ENCODE data around the gene SPEG. TPM values are rescaled to one million over a fixed set of nuclear protein-coding genes. Genes with fewer than 3 reads are reported as not detected.

SPEG gene
- total RNA-seq, 1 experiment from 2014 or later, result 56.6 TPM

DNA sequence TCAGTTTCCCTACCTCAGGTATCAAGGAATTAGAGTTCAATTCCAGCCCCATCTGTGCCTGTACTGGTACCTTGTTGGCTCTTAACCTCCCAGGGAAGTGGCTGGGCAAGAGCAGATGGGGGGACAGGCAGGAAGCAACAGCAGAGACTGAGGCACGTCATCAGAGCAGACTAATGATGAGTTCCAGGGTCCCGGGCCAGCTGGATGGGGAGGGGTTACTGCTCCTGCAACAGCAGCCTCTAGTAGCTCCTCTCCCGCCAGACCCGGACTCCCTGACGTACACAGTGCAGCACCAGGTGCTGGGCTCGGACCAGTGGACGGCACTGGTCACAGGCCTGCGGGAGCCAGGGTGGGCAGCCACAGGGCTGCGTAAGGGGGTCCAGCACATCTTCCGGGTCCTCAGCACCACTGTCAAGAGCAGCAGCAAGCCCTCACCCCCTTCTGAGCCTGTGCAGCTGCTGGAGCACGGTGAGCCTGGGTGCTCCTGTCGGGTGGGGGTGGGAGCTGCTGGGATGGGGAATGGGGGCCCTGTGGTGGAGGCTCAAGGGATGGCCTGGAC lies 38.1 kb downstream of the SPEG start:
- Histone ChIP-seq H4K20me1 (ENCODE audit: insufficient read depth) (no peaks in the 10 kb centered on the region), H3K4me2 (ENCODE audit: low read length) (no peak overlapping the region), H3K36me3 (ENCODE audit: control insufficient read depth in 1 of 2, insufficient read depth in 2 of 2, low read length in 2 of 2) (no peaks in the 10 kb centered on the region), H3K4me1 (ENCODE audit: control insufficient read depth in 1 of 2, insufficient read depth in 2 of 2, low read length in 2 of 2) (peaks cover 3 to 16% of the 10 kb centered on the region in 2 experiments; a peak in 3 of 4 replicates), H3K9ac (ENCODE audit: low read length) (no peak overlapping the region), H3K4me3 (replicated peaks in 1 of 2; ENCODE audit: low read depth in 1 of 2, low read length in 2 of 2) (no peak overlapping the region), H2AFZ (ENCODE audit: low read depth, low read length, poor library complexity, severe bottlenecking) (no peak overlapping the region), H3K9me3 (ENCODE audit: control insufficient read depth in 1 of 2, insufficient read depth in 1 of 2, low read depth in 1 of 2, low read length in 2 of 2) (no peaks in the 10 kb centered on the region), H3K27ac (ENCODE audit: low read depth, low read length) (no peak overlapping the region; the same call in 1 of the 2 replicates), H3K27me3 (ENCODE audit: insufficient read depth, low read length) (no peaks in the 10 kb centered on the region), H3K79me2 (ENCODE audit: insufficient read depth, low read length) (no peaks in the 10 kb centered on the region), H3K9me2 (ENCODE audit: insufficient read depth) (no peaks in the 10 kb centered on the region)
- RAD21 ChIA-PET (ENCODE audit: low non-redundant PET in 1 of 2, low total read pairs in 2 of 2, uncharacterized antibody in 2 of 2, unreplicated experiment in 2 of 2), result no interaction called here
- intact Hi-C loops (cut with micrococcal nuclease), result no loop called here
- CTCF ChIA-PET, result no interaction called here
- no peak for ATAC-seq
- no peak for DNase-seq (ENCODE audit: low read depth, low spot score)
- TF ChIP-seq SIN3A (IDR thresholded peaks at IDR 0.05; ENCODE audit: low read depth) (no peak), SP1 (IDR thresholded peaks at IDR 0.05; ENCODE audit: low read depth) (no peak), EZH2 (IDR thresholded peaks at IDR 0.05) (no peak), CBX3 (IDR thresholded peaks at IDR 0.05; ENCODE audit: low read depth) (no peak), CEBPB (IDR thresholded peaks at IDR 0.05; ENCODE audit: low read depth) (no peak)
- TF ChIP-seq, protein P1, sequence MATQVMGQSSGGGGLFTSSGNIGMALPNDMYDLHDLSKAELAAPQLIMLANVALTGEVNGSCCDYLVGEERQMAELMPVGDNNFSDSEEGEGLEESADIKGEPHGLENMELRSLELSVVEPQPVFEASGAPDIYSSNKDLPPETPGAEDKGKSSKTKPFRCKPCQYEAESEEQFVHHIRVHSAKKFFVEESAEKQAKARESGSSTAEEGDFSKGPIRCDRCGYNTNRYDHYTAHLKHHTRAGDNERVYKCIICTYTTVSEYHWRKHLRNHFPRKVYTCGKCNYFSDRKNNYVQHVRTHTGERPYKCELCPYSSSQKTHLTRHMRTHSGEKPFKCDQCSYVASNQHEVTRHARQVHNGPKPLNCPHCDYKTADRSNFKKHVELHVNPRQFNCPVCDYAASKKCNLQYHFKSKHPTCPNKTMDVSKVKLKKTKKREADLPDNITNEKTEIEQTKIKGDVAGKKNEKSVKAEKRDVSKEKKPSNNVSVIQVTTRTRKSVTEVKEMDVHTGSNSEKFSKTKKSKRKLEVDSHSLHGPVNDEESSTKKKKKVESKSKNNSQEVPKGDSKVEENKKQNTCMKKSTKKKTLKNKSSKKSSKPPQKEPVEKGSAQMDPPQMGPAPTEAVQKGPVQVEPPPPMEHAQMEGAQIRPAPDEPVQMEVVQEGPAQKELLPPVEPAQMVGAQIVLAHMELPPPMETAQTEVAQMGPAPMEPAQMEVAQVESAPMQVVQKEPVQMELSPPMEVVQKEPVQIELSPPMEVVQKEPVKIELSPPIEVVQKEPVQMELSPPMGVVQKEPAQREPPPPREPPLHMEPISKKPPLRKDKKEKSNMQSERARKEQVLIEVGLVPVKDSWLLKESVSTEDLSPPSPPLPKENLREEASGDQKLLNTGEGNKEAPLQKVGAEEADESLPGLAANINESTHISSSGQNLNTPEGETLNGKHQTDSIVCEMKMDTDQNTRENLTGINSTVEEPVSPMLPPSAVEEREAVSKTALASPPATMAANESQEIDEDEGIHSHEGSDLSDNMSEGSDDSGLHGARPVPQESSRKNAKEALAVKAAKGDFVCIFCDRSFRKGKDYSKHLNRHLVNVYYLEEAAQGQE (IDR thresholded peaks at IDR 0.05; ENCODE audit: low read depth), result no peak
- BruUV-seq (replicated peaks), result no TSS peak
- POLR2A ChIA-PET, result no interaction called here

DNA sequence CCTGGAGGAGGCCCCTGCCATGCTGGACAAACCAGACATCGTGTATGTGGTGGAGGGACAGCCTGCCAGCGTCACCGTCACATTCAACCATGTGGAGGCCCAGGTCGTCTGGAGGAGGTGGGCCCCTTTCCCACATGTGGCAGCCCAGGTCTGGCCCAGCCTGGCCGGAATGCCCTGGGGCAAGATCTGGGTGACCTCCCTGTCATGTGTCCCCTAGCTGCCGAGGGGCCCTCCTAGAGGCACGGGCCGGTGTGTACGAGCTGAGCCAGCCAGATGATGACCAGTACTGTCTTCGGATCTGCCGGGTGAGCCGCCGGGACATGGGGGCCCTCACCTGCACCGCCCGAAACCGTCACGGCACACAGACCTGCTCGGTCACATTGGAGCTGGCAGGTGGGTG lies 38.9 kb downstream of the SPEG start:
- RAD21 ChIA-PET (ENCODE audit: low non-redundant PET in 1 of 2, low total read pairs in 2 of 2, uncharacterized antibody in 2 of 2, unreplicated experiment in 2 of 2), result no interaction called here
- H2AFZ ChIP-seq (ENCODE audit: low read depth, low read length, poor library complexity, severe bottlenecking), result no peak overlapping the region
- ATAC-seq (no peak), DNase-seq (ENCODE audit: low read depth, low spot score) (no peak)
- no peaks in the 10 kb centered on the region for H3K9me3 ChIP-seq (ENCODE audit: control insufficient read depth in 1 of 2, insufficient read depth in 1 of 2, low read depth in 1 of 2, low read length in 2 of 2)
- no peaks in the 10 kb centered on the region for H3K9me2 ChIP-seq (ENCODE audit: insufficient read depth)
- no peak overlapping the region for H3K4me2 ChIP-seq (ENCODE audit: low read length)
- intact Hi-C loops (cut with micrococcal nuclease), result no loop called here
- H3K4me1 ChIP-seq (ENCODE audit: control insufficient read depth in 1 of 2, insufficient read depth in 2 of 2, low read length in 2 of 2), result peaks cover 3 to 16% of the 10 kb centered on the region in 2 experiments; a peak in 3 of 4 replicates
- no TSS peak for BruUV-seq (replicated peaks)
- no peaks in the 10 kb centered on the region for H3K36me3 ChIP-seq (ENCODE audit: control insufficient read depth in 1 of 2, insufficient read depth in 2 of 2, low read length in 2 of 2)
- no peak overlapping the region for H3K27ac ChIP-seq (ENCODE audit: low read depth, low read length)
- H3K27me3 ChIP-seq (ENCODE audit: insufficient read depth, low read length), result no peaks in the 10 kb centered on the region
- no peak overlapping the region for H3K9ac ChIP-seq (ENCODE audit: low read length)
- CTCF ChIA-PET, result interaction anchor here (1.4 kb wide), 1 partner anchor 10 kb away, joined by 3 read pairs; no protein-coding TSS in a partner anchor
- POLR2A ChIA-PET, result no interaction called here
- H3K4me3 ChIP-seq (replicated peaks in 1 of 2; ENCODE audit: low read depth in 1 of 2, low read length in 2 of 2), result no peak overlapping the region
- no peaks in the 10 kb centered on the region for H4K20me1 ChIP-seq (ENCODE audit: insufficient read depth)
- no peaks in the 10 kb centered on the region for H3K79me2 ChIP-seq (ENCODE audit: insufficient read depth, low read length)
- TF ChIP-seq RAD21 (IDR thresholded peaks at IDR 0.05; ENCODE audit: low read depth), result no peak
- TF ChIP-seq CEBPB (IDR thresholded peaks at IDR 0.05; ENCODE audit: low read depth), result no peak
- TF ChIP-seq POLR2A (IDR thresholded peaks at IDR 0.05; ENCODE audit: borderline replicate concordance, extremely low read depth, insufficient read depth, insufficient read length), result no peak
- no peak for TF ChIP-seq POLR2AphosphoS5 (IDR thresholded peaks at IDR 0.05; ENCODE audit: low read depth, low read length)
- TF ChIP-seq ZBTB33 (IDR thresholded peaks at IDR 0.05; ENCODE audit: extremely low read depth, insufficient replicate concordance, low read length), result no peak
- TF ChIP-seq EZH2 (IDR thresholded peaks at IDR 0.05), result no peak
- TF ChIP-seq, protein P2, sequence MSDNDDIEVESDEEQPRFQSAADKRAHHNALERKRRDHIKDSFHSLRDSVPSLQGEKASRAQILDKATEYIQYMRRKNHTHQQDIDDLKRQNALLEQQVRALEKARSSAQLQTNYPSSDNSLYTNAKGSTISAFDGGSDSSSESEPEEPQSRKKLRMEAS (IDR thresholded peaks at IDR 0.05), result no peak
